Neural cell (in vitro differentiated cells): ENCODE data around the gene INTS4. TPM values are rescaled to one million over a fixed set of nuclear protein-coding genes. Genes with fewer than 3 reads are reported as not detected.
"Not testable (repeated sequence)": the region's sequence is repeated elsewhere in the genome, so short reads cannot be mapped to it uniquely, and the experiment has no call there.

ENCODE experiments used
- H2AFZ ChIP-seq: fragments of 200-600, 300-800 bp; sonication (generic), shearing (Covaris generic); 2 replicates; pipeline ENCODE4 v1.6.0; 2014; ENCODE audit warnings: low read depth, mild to moderate bottlenecking, antibody characterized with exemption, low read length, moderate library complexity
- H3F3A ChIP-seq: fragments of 200-600 bp; shearing (Covaris generic); 2 replicates; pipeline ENCODE4 v1.6.1; 2016; ENCODE audit warnings: mild to moderate bottlenecking, moderate library complexity, mixed read lengths, antibody characterized with exemption, low read length; ENCODE audit not compliant: insufficient read depth, poor library complexity, severe bottlenecking
- H3K27ac ChIP-seq: fragments of 200-600, 300-800 bp; sonication (generic), shearing (Covaris generic); 2 replicates; pipeline ENCODE4 v1.5.1; 2014; ENCODE audit warnings: mild to moderate bottlenecking, low read length, moderate library complexity
- H3K27me3 ChIP-seq: fragments of 300-800, 200-600 bp; sonication (generic), shearing (Covaris generic); 2 replicates; pipeline ENCODE4 v1.6.0; 2014; ENCODE audit warnings: mild to moderate bottlenecking, low read depth, low read length, moderate library complexity; ENCODE audit not compliant: insufficient read depth
- H3K36me3 ChIP-seq: fragments of 300-800, 200-600 bp; sonication (generic), shearing (Covaris generic); 2 replicates; pipeline ENCODE4 v1.5.1; 2014; ENCODE audit warnings: mild to moderate bottlenecking, antibody characterized with exemption, low read length, moderate library complexity; ENCODE audit not compliant: insufficient read depth
- H3K4me2 ChIP-seq: fragments of 300-800, 200-600 bp; sonication (generic), shearing (Covaris generic); 2 replicates; pipeline ENCODE4 v1.6.0; 2014; ENCODE audit warnings: mild to moderate bottlenecking, low read length
- H3K4me3 ChIP-seq: fragments of 300-800, 200-600 bp; sonication (generic), shearing (Covaris generic); 2 replicates; pipeline ENCODE4 v1.5.1; 2014; ENCODE audit warnings: mild to moderate bottlenecking, low read length, moderate library complexity
- H3K79me2 ChIP-seq: fragments of 200-600 bp; shearing (Covaris generic); replicated peaks from 2 replicates; pipeline ENCODE4 v1.6.0; 2014; ENCODE audit warnings: mild to moderate bottlenecking, low read length, moderate library complexity; ENCODE audit not compliant: insufficient read depth
- H3K9ac ChIP-seq: fragments of 300-800, 200-600 bp; sonication (generic), shearing (Covaris generic); 2 replicates; pipeline ENCODE4 v1.6.1; 2016; ENCODE audit warnings: mild to moderate bottlenecking, low read length, mixed read lengths
- H3K9me2 ChIP-seq: fragments of 200-600 bp; shearing (Covaris generic); 2 replicates; pipeline ENCODE4 v1.6.1; 2016; ENCODE audit warnings: mild to moderate bottlenecking, low read length, mixed read lengths; ENCODE audit not compliant: insufficient read depth
- H3K9me3 ChIP-seq: fragments of 200-600, 300-800 bp; sonication (generic), shearing (Covaris generic); 2 replicates; pipeline ENCODE4 v1.6.1; 2016; ENCODE audit warnings: mild to moderate bottlenecking, mixed run types, low read length, moderate library complexity, mixed read lengths
- H4K20me1 ChIP-seq: fragments of 200-600 bp; shearing (Covaris generic); 2 replicates; pipeline ENCODE4 v1.6.1; 2016; ENCODE audit warnings: mild to moderate bottlenecking, mixed run types; ENCODE audit not compliant: insufficient read depth
- EP300 ChIP-seq: fragments of 450-650 bp; conservative IDR thresholded peaks from 2 replicates; pipeline ENCODE4 v1.6.1; 2014; ENCODE audit warnings: antibody characterized with exemption, mild to moderate bottlenecking, moderate library complexity; ENCODE audit not compliant: poor library complexity, severe bottlenecking
- EZH2 ChIP-seq: fragments of 200-600, 300-800 bp; shearing (Covaris generic), sonication (generic); IDR thresholded peaks from 2 replicates; pipeline ENCODE4 v1.6.1; 2014; ENCODE audit warnings: antibody characterized with exemption, low read length, borderline replicate concordance, mild to moderate bottlenecking; ENCODE audit not compliant: insufficient read depth, poor library complexity, severe bottlenecking
- MXI1 ChIP-seq: fragments of 450-650 bp; conservative IDR thresholded peaks from 2 replicates; pipeline ENCODE4 v1.6.1; 2014; ENCODE audit warnings: antibody characterized with exemption, mild to moderate bottlenecking; ENCODE audit not compliant: poor library complexity, severe bottlenecking
- POLR2AphosphoS5 ChIP-seq: IDR thresholded peaks from 2 replicates; pipeline ENCODE4 v1.6.1; 2012
- RAD21 ChIP-seq: fragments of 450-650 bp; conservative IDR thresholded peaks from 2 replicates; pipeline ENCODE4 v1.6.1; 2014; ENCODE audit warnings: antibody characterized with exemption, mild to moderate bottlenecking, moderate library complexity
- REST ChIP-seq: IDR thresholded peaks from 2 replicates; pipeline ENCODE4 v1.6.1; 2012; ENCODE audit warnings: borderline replicate concordance
- SMC3 ChIP-seq: fragments of 450-650 bp; conservative IDR thresholded peaks from 2 replicates; pipeline ENCODE4 v1.6.1; 2014; ENCODE audit warnings: antibody characterized with exemption, mild to moderate bottlenecking, moderate library complexity; ENCODE audit not compliant: poor library complexity
- TAF1 ChIP-seq: IDR thresholded peaks from 2 replicates; pipeline ENCODE4 v1.6.1; 2012; ENCODE audit warnings: low read depth
- polyA plus RNA-seq: library from polyadenylated mRNA; depleted of rRNA; stranded (reverse); fragments of >200 nt; gene quantifications from 2 replicates; pipeline ENCODE4 v1.2.3, GENCODE V29; 2014
- TF ChIP-seq, protein P1 (sequence below): fragments of 450-650 bp; IDR thresholded peaks from 2 replicates; pipeline ENCODE4 v1.5.1; 2014; ENCODE audit warnings: antibody characterized with exemption, mild to moderate bottlenecking, moderate library complexity; ENCODE audit not compliant: poor library complexity, severe bottlenecking

The INTS4 gene
- polyA plus RNA-seq, 1 donor from 2014 or later: 34.5 TPM

DNA sequence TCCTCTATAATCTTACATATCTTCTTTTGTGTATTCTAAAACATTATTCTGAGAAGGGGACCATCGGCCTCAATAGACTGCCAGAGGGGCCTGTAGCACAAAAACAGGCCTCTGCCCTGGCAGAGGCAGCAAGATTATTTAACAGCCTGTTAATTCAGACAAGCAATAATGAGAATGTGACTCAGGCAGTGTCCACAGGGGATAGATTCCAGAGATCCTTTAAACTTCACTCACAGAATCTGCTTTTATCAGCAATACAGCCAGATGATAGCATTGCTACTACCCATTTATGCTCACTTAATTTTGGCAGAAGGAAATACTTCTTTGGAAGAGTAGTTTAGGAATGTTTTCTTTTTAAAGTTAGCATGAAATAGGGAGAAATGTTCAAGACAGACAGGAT is 128.7 kb downstream of the INTS4 start:
- Histone ChIP-seq H2AFZ (no peak overlapping the region), H3K79me2 (no peaks in the 10 kb centered on the region), H3K9ac (no peak overlapping the region), H3K27me3 (no peaks in the 10 kb centered on the region), H3K4me3 (no peak overlapping the region), H3K27ac (no peak overlapping the region), H3K9me3 (no peaks in the 10 kb centered on the region), H4K20me1 (no peaks in the 10 kb centered on the region), H3K36me3 (peaks cover 8% of the 10 kb centered on the region), H3K9me2 (no peaks in the 10 kb centered on the region), H3F3A (no peaks in the 10 kb centered on the region), H3K4me2 (no peak overlapping the region)
- TF ChIP-seq TAF1 (no peak), EZH2 (no peak)
- TF ChIP-seq, protein P1, sequence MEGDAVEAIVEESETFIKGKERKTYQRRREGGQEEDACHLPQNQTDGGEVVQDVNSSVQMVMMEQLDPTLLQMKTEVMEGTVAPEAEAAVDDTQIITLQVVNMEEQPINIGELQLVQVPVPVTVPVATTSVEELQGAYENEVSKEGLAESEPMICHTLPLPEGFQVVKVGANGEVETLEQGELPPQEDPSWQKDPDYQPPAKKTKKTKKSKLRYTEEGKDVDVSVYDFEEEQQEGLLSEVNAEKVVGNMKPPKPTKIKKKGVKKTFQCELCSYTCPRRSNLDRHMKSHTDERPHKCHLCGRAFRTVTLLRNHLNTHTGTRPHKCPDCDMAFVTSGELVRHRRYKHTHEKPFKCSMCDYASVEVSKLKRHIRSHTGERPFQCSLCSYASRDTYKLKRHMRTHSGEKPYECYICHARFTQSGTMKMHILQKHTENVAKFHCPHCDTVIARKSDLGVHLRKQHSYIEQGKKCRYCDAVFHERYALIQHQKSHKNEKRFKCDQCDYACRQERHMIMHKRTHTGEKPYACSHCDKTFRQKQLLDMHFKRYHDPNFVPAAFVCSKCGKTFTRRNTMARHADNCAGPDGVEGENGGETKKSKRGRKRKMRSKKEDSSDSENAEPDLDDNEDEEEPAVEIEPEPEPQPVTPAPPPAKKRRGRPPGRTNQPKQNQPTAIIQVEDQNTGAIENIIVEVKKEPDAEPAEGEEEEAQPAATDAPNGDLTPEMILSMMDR: no peak

- H3F3A ChIP-seq, H3K9me2 ChIP-seq: not testable (repeated sequence)
These were observed 133.0 kb downstream of the INTS4 start for GRCh38 chr11:77861444-77861843.

GRCh38 chr11:77857906-77858457 is 136.5 kb downstream of the INTS4 start:
- not testable (repeated sequence) for H3K4me3 ChIP-seq, H3K9ac ChIP-seq, H4K20me1 ChIP-seq, H3K27ac ChIP-seq, H3K4me2 ChIP-seq, H3K27me3 ChIP-seq, H3K79me2 ChIP-seq, H2AFZ ChIP-seq, H3K36me3 ChIP-seq, H3F3A ChIP-seq, H3K9me2 ChIP-seq
- H3K9me3 ChIP-seq: peaks cover 12% of the 10 kb centered on the region

More at GRCh38 chr11:77861444-77861843, 133.0 kb downstream of the INTS4 start:
- not testable (repeated sequence) for H3K27me3 ChIP-seq, H3K4me3 ChIP-seq, H3K36me3 ChIP-seq, H3K79me2 ChIP-seq, H3K9me3 ChIP-seq, H4K20me1 ChIP-seq, H3K9ac ChIP-seq, H3K27ac ChIP-seq, H2AFZ ChIP-seq, H3K4me2 ChIP-seq

- no peak overlapping the region for H2AFZ ChIP-seq
- no peaks in the 10 kb centered on the region for H3K9me2 ChIP-seq
- H3F3A ChIP-seq: no peaks in the 10 kb centered on the region
- H3K9ac ChIP-seq: no peak overlapping the region
- TF ChIP-seq REST (no peak), MXI1 (no peak), EP300 (no peak), RAD21 (no peak), POLR2AphosphoS5 (no peak), EZH2 (no peak), SMC3 (no peak), TAF1 (no peak)
- TF ChIP-seq, protein P1: no peak
- H3K27me3 ChIP-seq: no peaks in the 10 kb centered on the region
- no peaks in the 10 kb centered on the region for H4K20me1 ChIP-seq
- H3K27ac ChIP-seq: no peak overlapping the region
- H3K4me2 ChIP-seq: no peak overlapping the region
- peaks cover 12% of the 10 kb centered on the region for H3K9me3 ChIP-seq
- no peak overlapping the region for H3K4me3 ChIP-seq
- no peaks in the 10 kb centered on the region for H3K79me2 ChIP-seq
- H3K36me3 ChIP-seq: no peaks in the 10 kb centered on the region
These were observed 139.6 kb downstream of the INTS4 start for GRCh38 chr11:77854838-77855237.
